ENCODE measurements around the gene CROT. TPM values are rescaled to one million over a fixed set of nuclear protein-coding genes. Genes with fewer than 3 reads are reported as not detected.
A peak's percentile ranks its signal among the peaks of the same experiment; 100 is the strongest.
"Not testable (repeated sequence)": the region's sequence is repeated elsewhere in the genome, so short reads cannot be mapped to it uniquely, and the experiment has no call there.

Gene CROT
- polyA plus RNA-seq, 1 donor: 64.1 TPM

- not testable (repeated sequence) for H3K36me3 ChIP-seq (ENCODE audit: control insufficient read depth, insufficient read depth, low read length); H3K4me3 ChIP-seq (ENCODE audit: low read length); DNase-seq; H3K27ac ChIP-seq (ENCODE audit: low read length); H3K27me3 ChIP-seq (ENCODE audit: control insufficient read depth, insufficient read depth, low read length); H3K4me1 ChIP-seq (ENCODE audit: control insufficient read depth, insufficient read depth, low read length); H3K9me3 ChIP-seq (ENCODE audit: control insufficient read depth, low read depth, low read length)
- no CpG with 5 or more reads among the region's 8 CpGs for WGBS (ENCODE audit: insufficient coverage, low lambda C conversion rate)
Observed at GRCh38 chr7:87319154-87319581, 26.3 kb upstream of the CROT start.

- no peaks in the 10 kb centered on the region for H3K4me1 ChIP-seq (ENCODE audit: control insufficient read depth, insufficient read depth, low read length)
- peaks cover 8% of the 10 kb centered on the region for H3K36me3 ChIP-seq (ENCODE audit: control insufficient read depth, insufficient read depth, low read length)
- no peak overlapping the region for H3K4me3 ChIP-seq (ENCODE audit: low read length)
- H3K27me3 ChIP-seq (ENCODE audit: control insufficient read depth, insufficient read depth, low read length): no peaks in the 10 kb centered on the region
- no CpG with 5 or more reads among the region's 1 CpG for WGBS (ENCODE audit: insufficient coverage, low lambda C conversion rate)
- DNase-seq: no peak
- peaks cover 5% of the 10 kb centered on the region for H3K9me3 ChIP-seq (ENCODE audit: control insufficient read depth, low read depth, low read length)
- H3K27ac ChIP-seq (ENCODE audit: low read length): no peak overlapping the region
Observed at GRCh38 chr7:87322912-87323311, 22.6 kb upstream of the CROT start.

- Histone ChIP-seq H3K27ac (ENCODE audit: low read length) (no peak overlapping the region), H3K4me3 (ENCODE audit: low read length) (no peak overlapping the region), H3K36me3 (ENCODE audit: control insufficient read depth, insufficient read depth, low read length) (peaks cover 14% of the 10 kb centered on the region), H3K9me3 (ENCODE audit: control insufficient read depth, low read depth, low read length) (peaks cover 16% of the 10 kb centered on the region), H3K27me3 (ENCODE audit: control insufficient read depth, insufficient read depth, low read length) (no peaks in the 10 kb centered on the region), H3K4me1 (ENCODE audit: control insufficient read depth, insufficient read depth, low read length) (peaks cover 6% of the 10 kb centered on the region)
- no peak for DNase-seq
- 100% methylated on average over 1 of the region's 2 CpGs for WGBS (ENCODE audit: insufficient coverage, low lambda C conversion rate)
Observed at GRCh38 chr7:87325576-87326370, 19.7 kb upstream of the CROT start.

GRCh38 chr7:87328281-87328680, 17.2 kb upstream of the CROT start:
- WGBS (ENCODE audit: insufficient coverage, low lambda C conversion rate): 80% methylated on average over 1 of the region's 3 CpGs
- H3K9me3 ChIP-seq (ENCODE audit: control insufficient read depth, low read depth, low read length): peaks cover 16% of the 10 kb centered on the region
- H3K27me3 ChIP-seq (ENCODE audit: control insufficient read depth, insufficient read depth, low read length): no peaks in the 10 kb centered on the region
- no peak overlapping the region for H3K4me3 ChIP-seq (ENCODE audit: low read length)
- H3K36me3 ChIP-seq (ENCODE audit: control insufficient read depth, insufficient read depth, low read length): peaks cover 13% of the 10 kb centered on the region
- no peak overlapping the region for H3K27ac ChIP-seq (ENCODE audit: low read length)
- peaks cover 22% of the 10 kb centered on the region for H3K4me1 ChIP-seq (ENCODE audit: control insufficient read depth, insufficient read depth, low read length)
- DNase-seq: no peak

- no CpG with 5 or more reads among the region's 3 CpGs for WGBS (ENCODE audit: insufficient coverage, low lambda C conversion rate)
- H3K27me3 ChIP-seq (ENCODE audit: control insufficient read depth, insufficient read depth, low read length): no peaks in the 10 kb centered on the region
- H3K4me1 ChIP-seq (ENCODE audit: control insufficient read depth, insufficient read depth, low read length): peaks cover 22% of the 10 kb centered on the region
- peak; percentile 38 to 47 for DNase-seq
- peaks cover 6% of the 10 kb centered on the region for H3K36me3 ChIP-seq (ENCODE audit: control insufficient read depth, insufficient read depth, low read length)
- H3K9me3 ChIP-seq (ENCODE audit: control insufficient read depth, low read depth, low read length): peaks cover 16% of the 10 kb centered on the region
- H3K4me3 ChIP-seq (ENCODE audit: low read length): no peak overlapping the region
- no peak overlapping the region for H3K27ac ChIP-seq (ENCODE audit: low read length)
Observed at GRCh38 chr7:87330316-87330715, 15.1 kb upstream of the CROT start.

- Histone ChIP-seq H3K9me3 (ENCODE audit: control insufficient read depth, low read depth, low read length) (peaks cover 16% of the 10 kb centered on the region), H3K27ac (ENCODE audit: low read length) (no peak overlapping the region), H3K27me3 (ENCODE audit: control insufficient read depth, insufficient read depth, low read length) (no peaks in the 10 kb centered on the region), H3K4me1 (ENCODE audit: control insufficient read depth, insufficient read depth, low read length) (peaks cover 23% of the 10 kb centered on the region), H3K36me3 (ENCODE audit: control insufficient read depth, insufficient read depth, low read length) (peaks cover 6% of the 10 kb centered on the region), H3K4me3 (ENCODE audit: low read length) (no peak overlapping the region)
- DNase-seq: no peak
- WGBS (ENCODE audit: insufficient coverage, low lambda C conversion rate): no CpG with 5 or more reads among the region's 2 CpGs
Observed at GRCh38 chr7:87330942-87331341, 14.5 kb upstream of the CROT start.

GRCh38 chr7:87331687-87332252, 13.7 kb upstream of the CROT start:
- Histone ChIP-seq H3K27me3 (ENCODE audit: control insufficient read depth, insufficient read depth, low read length) (no peaks in the 10 kb centered on the region), H3K27ac (ENCODE audit: low read length) (peak overlapping the region; percentile 81), H3K4me1 (ENCODE audit: control insufficient read depth, insufficient read depth, low read length) (peaks cover 28% of the 10 kb centered on the region), H3K4me3 (ENCODE audit: low read length) (no peak overlapping the region), H3K36me3 (ENCODE audit: control insufficient read depth, insufficient read depth, low read length) (peaks cover 6% of the 10 kb centered on the region), H3K9me3 (ENCODE audit: control insufficient read depth, low read depth, low read length) (peaks cover 16% of the 10 kb centered on the region)
- 83% methylated on average over 1 of the region's 5 CpGs for WGBS (ENCODE audit: insufficient coverage, low lambda C conversion rate)
- DNase-seq: peak in 1 of 2 donors; percentile 63

GRCh38 chr7:87332321-87332720, 13.1 kb upstream of the CROT start:
- Histone ChIP-seq H3K27ac (ENCODE audit: low read length) (peak overlapping the region; percentile 81), H3K9me3 (ENCODE audit: control insufficient read depth, low read depth, low read length) (peaks cover 12% of the 10 kb centered on the region)

GRCh38 chr7:87336136-87336535, 9.3 kb upstream of the CROT start:
- Histone ChIP-seq H3K9me3 (ENCODE audit: control insufficient read depth, low read depth, low read length) (no peaks in the 10 kb centered on the region), H3K27ac (ENCODE audit: low read length) (no peak overlapping the region), H3K27me3 (ENCODE audit: control insufficient read depth, insufficient read depth, low read length) (no peaks in the 10 kb centered on the region), H3K36me3 (ENCODE audit: control insufficient read depth, insufficient read depth, low read length) (peaks cover 3% of the 10 kb centered on the region), H3K4me3 (ENCODE audit: low read length) (no peak overlapping the region), H3K4me1 (ENCODE audit: control insufficient read depth, insufficient read depth, low read length) (peaks cover 39% of the 10 kb centered on the region)
- WGBS (ENCODE audit: insufficient coverage, low lambda C conversion rate): no CpG with 5 or more reads among the region's 4 CpGs
- peak in 1 of 2 donors; percentile 37 for DNase-seq

More at GRCh38 chr7:87332321-87332720, 13.1 kb upstream of the CROT start:
- Histone ChIP-seq H3K27me3 (ENCODE audit: control insufficient read depth, insufficient read depth, low read length) (no peaks in the 10 kb centered on the region), H3K36me3 (ENCODE audit: control insufficient read depth, insufficient read depth, low read length) (peaks cover 6% of the 10 kb centered on the region), H3K4me3 (ENCODE audit: low read length) (no peak overlapping the region), H3K4me1 (ENCODE audit: control insufficient read depth, insufficient read depth, low read length) (peaks cover 28% of the 10 kb centered on the region)
- 0% methylated on average over 1 of the region's 2 CpGs for WGBS (ENCODE audit: insufficient coverage, low lambda C conversion rate)
- peak in 1 of 2 donors; percentile 76 for DNase-seq

GRCh38 chr7:87337331-87337730, 8.1 kb upstream of the CROT start:
- no CpG with 5 or more reads among the region's 2 CpGs for WGBS (ENCODE audit: insufficient coverage, low lambda C conversion rate)
- Histone ChIP-seq H3K9me3 (ENCODE audit: control insufficient read depth, low read depth, low read length) (no peaks in the 10 kb centered on the region), H3K27me3 (ENCODE audit: control insufficient read depth, insufficient read depth, low read length) (no peaks in the 10 kb centered on the region), H3K27ac (ENCODE audit: low read length) (peak overlapping the region; percentile 24), H3K4me1 (ENCODE audit: control insufficient read depth, insufficient read depth, low read length) (peaks cover 32% of the 10 kb centered on the region), H3K4me3 (ENCODE audit: low read length) (no peak overlapping the region), H3K36me3 (ENCODE audit: control insufficient read depth, insufficient read depth, low read length) (peaks cover 6% of the 10 kb centered on the region)
- DNase-seq: peak in 1 of 2 donors; percentile 64

Data from large intestine (tissue), 3 donors.